SKM-1 treated with dmso at 0.1 percent for 144 hours (cell line): Measurements from ENCODE around the gene NEK6.

Source experiments
- DNase-seq: peaks from one replicate; lab custom pipeline; 2025; ENCODE audit not compliant: unreplicated experiment; lab: John Stamatoyannopoulos, UW

NEK6 gene

DNA sequence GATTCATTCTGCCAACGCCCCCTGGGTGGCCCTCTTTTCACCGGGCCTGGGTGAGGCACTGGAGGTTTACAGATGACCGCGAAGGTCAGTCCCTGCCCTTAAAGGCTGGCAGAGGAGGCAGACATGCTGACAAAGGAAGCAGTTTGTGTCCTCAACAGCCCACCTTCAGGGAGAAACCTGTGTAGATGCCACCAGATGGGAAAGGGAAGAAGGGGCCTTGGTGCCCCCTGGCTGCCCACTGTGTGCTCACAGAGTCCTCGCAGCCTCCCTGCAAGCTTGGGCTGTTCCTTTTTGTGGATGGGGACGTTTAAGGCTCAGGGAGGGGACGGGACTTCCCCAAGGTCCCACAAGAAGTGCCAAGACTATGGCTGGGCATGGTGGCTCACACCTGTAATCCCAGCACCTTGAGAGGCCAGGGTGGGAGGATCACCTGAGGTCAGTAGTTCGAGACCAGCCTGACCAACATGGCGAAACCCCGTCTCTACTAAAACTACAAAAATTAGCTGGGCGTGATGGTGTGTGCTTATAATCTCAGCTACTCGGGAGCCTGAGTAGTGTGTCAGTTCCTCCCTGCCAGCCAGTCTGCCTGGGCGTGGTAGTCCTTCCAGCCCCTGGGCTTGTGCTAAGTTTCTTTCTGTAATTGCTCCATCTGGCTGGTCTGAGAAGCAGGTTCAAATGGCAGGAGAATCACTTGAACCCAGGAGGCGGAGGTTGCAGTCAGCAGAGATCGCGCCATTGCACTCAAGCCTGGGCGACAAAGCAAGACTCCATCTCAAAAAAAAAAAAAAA is 36.2 kb downstream of the NEK6 start:
- DNase-seq: no peak

DNA sequence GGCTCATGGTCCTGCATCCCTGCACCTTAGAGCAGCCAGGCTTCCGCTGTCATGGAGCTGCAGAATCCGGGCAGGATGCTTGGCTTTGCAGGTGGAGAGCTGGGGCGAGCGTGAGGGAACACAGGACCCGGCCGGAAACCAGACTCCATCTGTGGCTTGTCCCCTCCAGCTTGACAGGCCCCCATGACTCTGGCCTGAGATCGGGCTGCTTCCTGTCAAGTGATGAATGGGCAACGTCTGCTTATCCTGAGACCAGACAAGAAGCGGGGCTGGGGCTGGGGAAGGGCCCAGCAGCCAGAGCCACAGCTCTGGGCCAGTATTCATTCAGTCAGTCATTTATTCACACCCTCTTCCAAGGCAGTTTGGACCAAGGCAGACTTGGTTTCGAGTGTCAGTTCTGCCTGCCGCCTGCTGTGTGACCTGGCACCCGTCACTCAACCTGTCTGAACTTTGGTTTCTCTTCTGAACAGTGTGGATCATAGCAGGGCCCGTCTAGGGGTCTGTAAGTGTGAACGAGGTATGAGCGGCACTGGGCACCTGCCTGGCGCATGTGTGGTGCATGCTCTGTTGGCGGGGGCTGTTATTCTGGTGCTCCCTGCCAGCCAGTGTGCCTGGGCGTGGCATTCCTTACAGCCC is 37.5 kb downstream of the NEK6 start:
- DNase-seq: no peak

DNA sequence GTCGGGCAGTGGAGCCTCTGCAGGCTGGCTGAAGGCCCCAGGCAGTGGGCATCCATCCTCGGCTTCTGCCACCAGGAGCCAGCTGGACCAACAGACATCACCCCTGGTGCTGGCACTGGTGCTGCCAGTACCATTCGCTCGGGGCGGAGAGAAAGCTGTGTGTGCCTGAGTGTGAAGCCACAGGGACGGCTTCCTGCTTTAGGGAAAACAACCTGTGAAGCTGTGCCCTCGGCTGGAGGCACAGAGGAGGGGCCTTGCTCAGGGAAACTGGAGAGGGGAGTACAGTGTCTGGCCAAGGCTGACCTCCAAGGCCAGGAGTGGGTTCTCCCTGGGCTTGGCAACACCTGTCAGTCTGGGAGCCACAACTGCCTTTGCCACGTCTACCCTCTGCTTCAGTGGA is 38.3 kb downstream of the NEK6 start:
- no peak for DNase-seq

DNA sequence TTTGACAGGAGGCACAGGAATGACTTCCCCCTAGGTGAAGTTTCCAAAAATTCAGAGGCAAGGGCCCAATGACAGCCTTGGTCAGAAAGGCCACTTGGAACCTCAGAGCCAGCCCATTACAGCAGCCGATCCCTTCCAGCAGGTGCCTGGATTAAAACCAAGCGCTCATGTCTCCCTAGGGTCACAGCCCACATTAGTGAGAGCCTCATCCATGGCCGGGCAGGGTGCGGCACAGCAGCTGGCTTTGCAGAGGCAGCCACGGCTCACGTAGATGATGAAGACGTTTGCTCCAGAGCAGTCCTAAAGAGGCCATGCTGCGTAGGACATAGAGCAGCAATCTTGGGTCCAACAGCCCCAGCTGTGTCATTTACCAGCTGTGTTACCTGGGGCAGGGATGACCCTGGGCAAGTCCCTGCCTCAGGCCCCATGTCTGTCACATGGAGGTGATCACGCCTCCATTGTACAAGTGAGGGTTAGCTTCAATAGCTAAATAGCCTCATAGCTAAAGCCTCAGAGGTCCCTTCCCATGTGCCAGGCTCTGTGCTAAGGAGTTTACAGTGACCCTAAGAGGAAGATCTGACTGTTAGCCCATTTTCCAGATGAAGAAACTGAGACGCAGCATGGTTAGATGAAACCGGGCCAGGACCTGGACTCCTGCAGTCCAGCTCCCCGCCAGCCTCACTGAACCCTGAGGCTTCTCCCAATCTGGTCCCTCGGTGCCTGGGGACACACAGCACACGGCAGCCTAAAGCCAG is 39.2 kb downstream of the NEK6 start:
- DNase-seq: no peak

DNA sequence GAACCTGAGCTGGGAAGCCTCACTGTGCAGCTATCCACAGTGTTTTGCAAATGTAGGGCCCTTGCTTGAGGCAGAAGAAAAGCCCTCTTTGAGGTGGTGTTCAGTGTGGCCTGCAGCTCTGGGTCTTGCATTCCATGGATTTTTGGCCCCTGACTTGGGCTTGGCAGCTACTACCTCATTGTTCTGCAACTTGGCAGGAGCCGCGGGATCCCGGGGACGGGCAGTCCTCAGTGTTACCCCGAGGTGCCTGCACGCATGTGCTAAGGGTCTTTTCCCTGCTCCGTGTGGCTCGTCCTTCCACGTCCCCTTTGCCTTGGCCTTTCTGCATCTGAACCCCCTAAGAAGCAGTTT is 39.8 kb downstream of the NEK6 start:
- DNase-seq: no peak

DNA sequence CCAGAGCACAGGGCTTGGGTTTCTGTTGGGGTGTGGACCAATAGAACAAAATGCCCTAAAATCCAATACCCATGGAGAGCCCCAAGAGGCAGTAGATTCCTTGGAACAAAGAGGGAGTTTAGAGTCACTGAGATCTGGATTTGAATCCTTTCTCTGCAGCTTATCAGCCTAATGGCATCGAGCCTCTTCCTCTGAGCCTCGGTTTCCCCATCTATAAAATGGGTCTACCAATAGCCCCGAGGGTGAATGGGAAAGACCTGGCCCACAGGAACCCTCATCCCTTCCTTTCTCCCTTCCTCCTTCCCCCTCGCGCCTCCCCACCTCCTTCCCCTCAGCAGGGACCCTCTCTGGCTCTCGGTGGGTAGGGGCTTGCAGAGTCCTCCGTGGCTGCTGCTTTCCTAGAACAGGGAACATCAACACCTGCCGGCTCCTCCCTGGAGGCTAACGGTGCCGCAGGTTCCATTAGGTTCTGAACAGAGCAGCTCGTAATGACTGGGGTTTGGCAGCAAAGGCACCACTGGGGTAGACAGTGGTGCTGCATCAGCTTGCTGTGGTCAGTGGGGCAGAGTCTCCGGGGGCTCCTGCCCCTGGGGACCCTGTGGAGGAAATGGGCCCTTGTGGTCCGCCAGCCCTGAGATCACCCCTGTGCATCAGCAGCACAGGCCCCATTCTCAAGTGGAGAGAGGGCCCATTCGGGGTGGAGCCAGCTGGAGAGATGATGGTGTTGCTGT is 40.3 kb downstream of the NEK6 start:
- no peak for DNase-seq

DNA sequence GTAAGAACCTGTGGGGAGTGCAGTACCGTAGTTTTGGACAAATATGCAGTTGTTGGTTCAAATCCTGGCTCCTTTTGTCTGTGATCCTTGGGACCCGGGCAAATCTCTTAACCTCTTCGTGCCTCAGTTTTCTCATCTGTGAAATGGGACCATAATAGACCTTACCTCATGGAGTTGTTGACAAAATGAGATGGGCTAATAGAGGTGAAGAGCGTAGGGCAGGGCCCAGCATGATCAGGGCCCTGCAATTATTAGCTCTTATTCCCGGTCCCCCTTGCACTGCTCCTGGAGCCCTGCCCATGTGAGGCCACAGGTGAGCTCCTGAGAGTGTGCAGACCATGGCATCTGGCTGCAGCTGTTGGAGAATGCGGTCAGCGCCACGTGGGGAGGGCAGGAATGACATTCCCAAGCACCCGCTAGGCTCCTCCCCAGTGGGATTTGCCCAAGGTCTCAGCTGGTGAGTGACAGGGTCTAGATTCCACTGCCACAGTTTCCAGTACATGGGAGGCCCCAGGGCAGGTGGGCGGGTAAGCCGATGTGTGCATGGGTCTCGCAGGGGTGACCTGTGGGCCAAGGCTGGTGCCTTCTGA is 41.0 kb downstream of the NEK6 start:
- no peak for DNase-seq

DNA sequence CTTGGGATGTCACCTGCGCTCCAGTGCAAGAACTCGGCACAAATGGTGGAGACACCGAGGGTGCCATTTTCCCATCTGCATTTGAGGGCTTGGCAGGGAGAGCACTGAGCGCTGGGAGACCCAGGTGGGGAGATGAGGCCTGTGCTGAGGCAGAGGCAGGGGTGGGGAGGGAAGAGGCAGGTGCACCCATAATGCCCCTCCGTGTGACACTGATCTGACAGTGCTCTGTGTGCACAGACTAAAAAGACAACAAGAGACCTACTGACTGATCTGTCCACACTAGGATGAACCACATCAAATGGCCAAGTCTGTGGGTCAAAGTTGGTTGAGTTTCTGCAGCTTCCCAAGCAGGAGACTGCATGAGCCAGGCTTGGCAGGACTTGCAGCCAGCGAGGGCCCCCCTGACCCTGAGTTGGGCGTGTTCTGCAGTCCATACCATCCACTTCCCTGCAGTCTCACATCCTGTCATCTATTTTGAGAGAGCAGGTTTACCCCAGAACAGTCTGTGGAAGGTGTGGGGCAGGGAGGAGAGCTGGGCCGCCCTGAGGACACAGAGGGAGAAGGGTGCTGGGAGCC is 41.9 kb downstream of the NEK6 start:
- DNase-seq: no peak

DNA sequence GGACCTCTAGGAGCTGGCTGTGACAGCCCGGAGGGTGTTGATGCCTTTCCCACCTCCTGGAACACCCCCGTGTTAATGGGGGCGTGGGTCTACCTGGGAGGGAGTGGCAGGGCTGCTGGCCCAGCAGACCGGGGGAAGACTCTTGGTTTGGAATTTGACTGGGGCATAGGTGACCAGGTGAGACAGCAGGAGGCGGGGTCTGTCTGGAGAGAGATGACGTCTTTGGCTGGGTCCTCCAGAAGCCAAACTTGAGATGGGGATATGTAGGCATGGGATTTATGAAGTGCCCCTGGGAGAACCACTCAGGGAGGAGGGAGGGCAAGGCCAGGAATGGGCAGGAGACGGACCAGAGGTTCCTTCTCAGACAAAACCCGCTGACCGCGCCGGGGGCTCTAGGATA is 42.6 kb downstream of the NEK6 start:
- DNase-seq: no peak

DNA sequence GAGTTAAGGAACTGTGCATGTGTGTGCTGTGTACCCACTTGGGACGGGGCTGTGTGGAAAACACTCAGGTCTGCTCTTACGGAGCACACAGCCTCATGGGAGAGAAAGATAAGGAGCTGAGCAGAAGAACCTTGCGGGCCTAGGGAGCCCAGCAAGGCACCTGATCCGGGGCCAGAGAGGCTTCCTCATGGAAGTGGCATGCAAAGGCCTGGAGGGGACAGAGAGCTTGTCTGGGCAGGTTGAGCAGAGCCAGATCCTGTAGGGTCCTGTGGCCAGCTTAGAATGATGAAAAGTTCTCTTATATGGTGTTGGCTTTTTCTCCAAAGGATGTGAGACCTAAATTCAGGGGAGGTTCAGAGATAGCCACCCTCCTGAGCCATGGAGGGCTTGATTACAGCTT is 45.2 kb downstream of the NEK6 start:
- no peak for DNase-seq

DNA sequence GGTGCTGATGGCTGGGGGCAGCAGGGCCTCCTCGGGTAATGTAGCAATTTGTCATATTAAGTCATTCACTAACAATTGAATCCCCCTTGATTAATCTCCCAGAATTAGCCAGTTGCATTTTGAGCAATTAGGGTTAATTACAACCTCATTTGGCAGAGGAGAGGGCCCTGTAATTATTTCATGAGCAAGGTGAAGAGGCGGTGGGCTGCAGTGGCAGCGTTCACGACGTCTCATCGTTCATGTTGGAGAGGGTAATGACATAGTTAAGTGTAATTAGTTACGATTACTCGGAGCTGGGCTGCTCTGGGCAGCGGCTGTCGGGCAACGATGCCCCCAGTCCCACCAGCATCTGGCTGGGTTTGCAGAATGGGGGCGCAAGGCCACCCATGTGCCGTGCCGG is 46.0 kb downstream of the NEK6 start:
- DNase-seq: no peak

DNA sequence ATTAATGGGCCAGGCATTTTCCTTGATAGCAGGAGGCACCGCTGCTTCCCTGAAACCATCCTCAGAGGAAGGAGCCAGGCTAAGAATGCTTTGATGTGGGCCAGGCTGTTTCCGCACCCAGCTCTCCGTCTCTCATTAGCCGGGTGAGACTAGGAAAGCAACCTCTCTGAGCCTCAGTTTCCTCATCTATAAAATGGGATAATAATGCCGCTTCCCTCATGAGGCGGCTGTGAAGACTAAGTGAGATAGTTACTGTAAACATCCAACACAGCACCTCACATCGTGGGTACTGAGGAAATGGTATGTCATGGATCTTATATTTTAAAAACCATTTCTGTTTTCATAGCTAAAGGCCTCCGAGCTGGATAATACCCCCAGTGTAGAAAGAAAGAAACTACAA is 46.5 kb downstream of the NEK6 start:
- DNase-seq: no peak

DNA sequence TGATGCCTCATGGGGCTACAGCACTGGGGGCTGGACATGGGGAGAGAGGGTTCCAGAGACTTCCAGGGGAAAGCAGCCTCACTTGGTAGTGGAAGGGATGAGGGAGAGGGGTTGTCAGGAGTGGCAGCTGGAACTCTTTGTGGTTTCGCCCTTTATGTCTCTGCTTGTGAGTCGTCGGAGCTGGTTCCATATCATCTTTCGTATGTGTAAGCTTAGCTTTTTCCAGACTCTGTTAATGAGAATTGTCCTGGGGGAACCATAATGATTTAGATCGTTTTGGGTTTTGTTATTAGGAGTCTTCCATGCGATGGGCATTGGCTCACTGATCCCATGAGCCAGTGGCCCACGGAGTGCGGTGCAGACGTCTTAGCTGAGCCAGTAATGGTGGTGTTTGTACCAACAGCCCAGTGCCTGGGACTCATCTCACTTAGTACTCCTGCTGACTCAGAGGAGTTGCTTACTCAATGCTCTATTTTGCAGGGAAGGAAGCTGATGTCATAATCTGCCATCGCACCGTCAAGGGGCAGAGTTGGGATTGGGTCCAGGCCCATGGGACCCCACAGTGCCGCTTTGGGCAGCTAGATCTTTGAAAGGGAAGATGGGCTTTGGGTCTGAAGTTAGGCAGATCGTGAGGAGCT is 48.5 kb downstream of the NEK6 start:
- DNase-seq: no peak

DNA sequence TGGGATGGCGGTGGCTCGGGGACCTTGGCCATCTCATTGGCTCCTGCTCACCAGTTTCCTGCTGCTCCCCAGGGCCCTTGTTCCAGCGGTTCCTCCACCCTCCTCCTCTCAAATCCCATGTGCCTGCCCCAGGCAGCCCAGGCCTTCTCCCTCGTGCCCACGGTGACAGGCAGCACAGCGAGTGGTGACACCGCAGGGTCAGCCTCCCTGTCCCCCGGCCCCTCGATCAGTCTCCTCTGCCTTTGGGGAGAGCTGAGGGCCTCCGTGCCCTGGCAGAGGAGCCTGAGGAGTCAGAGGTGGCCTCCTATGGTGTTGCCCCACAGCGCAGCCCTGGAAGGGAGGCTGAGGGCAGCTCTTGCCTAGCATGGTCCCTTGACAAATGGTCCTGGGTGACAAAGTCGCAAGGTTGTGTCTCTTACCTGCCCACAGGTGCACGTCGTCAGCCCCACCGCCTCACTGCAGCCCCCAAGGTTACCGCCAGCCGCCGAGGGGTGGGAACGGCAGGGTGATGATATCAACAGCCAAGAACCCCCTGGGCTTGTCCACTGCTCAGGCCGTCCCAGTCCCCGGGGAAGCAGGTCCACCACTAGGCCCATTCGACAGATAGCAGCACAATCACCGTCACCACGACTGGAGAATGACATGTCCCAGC is 49.8 kb downstream of the NEK6 start:
- no peak for DNase-seq

DNA sequence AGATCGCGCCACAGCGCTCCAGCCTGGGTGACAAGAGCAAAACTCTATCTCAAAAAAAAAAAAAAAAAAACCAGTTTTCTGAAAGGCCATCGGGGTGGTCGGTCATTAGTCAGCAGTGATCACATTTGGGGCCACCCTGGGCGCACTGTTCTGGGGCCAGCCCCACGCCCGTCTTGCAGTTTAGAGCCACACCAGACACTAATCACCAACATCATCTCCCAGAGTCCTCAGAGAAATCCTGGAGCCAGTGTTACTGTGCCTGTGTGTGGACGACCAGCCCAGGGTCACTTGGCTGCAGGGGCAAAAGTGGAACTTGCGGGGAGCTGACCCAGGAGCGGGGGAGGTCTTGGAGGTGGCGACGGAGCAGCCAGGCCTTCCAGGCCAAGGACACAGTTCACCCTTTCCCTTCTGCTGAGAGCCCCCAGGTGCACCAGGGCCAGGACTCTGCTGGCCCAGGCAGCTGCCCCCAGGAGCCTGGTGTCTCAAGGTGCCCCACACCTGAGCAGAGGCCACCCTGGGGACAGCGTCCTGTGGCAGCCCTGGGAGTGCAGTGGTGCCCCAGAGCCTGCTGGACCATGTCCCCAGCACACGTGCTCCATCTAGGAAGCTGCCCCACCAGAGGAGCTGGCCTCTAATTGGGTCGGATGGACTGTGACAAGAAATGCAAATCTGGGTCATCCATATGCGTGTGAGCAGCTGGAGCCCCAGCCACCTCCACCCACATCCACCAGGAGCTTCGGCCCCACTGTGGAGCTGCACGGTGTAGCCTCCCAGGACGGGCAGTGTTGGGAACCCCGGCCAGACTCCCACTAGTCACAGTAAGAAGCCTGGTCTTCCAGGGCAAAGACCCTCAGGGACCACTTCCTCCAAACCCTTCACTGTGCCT is 51.1 kb downstream of the NEK6 start:
- DNase-seq: no peak

DNA sequence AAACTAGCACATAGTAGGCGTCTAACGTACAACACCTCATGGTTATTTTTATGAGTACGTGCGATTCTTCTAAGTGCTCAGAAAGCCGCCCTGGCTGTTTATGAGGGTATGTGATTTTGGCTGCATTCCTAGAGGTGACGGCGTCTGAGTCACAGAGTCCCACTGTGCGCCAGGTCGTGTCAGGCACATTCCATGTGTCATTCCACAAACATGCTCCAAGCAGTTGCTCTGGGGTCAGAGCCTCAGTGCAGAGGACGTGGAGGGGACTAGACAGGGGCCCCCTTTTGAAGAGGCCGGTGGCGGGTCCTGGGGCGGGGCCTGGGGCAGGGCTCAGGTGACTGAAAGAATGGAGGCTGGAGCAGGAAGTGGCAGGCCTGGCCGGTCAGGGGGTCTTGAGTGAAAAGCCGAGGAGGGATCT is 51.9 kb downstream of the NEK6 start:
- no peak for DNase-seq

DNA sequence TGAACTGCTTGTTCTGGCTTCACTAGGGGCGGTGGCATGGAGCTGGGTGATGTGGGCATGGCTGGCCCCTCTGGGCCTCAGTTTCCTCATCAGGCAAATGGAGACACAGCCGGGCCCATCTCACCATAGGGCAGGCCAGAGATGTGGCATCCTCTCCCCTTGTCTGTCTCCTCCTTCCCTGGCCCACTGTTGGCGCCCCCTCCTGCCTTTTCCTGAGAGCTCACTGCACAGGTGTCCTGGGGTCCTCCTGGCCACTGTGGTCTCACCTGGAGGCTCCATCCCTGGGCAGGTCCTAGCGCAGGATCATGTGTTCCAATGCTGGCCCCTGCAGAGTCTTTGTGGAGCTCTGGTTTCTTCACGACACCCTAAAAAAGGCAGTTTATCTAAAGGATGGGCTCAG is 53.5 kb downstream of the NEK6 start:
- no peak for DNase-seq

DNA sequence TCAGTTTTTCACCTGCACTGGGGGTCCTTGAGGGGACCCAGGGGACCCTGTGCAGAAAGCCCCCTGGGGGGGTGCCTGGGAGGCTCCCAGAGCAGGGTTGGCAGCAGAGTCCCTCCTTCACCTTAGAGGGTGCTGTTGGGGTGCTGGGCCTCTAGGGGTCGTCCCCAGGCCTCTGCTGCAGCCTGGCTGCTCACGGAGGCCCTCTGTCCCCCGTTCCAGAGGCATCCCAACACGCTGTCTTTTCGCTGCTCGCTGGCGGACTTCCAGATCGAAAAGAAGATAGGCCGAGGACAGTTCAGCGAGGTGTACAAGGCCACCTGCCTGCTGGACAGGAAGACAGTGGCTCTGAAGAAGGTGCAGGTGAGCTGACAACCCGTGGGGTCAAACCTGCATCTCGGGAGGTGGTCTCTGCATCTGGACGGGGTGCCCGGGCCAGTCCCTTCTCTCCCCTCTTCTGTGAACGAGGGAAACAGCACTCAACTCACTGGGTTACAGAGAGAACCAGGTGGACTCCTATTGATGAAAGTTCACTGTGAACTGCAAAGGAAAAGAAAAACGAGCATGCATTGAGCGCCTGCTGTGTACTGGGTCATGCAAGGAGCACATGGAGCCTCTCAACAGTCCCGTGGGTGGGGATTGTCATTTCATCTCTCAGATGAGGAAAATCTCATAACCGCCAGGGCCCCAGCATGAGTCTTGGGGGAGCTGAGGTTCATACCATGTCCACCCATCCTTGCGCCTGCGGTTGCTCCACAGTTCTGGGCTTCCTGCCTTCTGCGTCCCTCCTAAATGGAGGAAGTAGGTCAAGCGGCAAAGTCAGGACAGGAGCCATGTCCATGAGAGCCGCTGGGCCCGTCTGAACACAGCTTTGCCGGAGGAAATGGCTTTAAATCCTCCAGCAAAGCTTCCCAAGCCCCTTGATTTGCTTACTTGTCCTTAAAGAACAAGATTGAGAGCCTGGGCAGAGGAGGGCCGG is 54.8 kb downstream of the NEK6 start:
- DNase-seq: no peak
